ENCODE measurements around the gene RTP3. TPM values are rescaled to one million over a fixed set of nuclear protein-coding genes. Genes with fewer than 3 reads are reported as not detected.

RTP3 gene
- polyA plus RNA-seq, 1 of the 3 experiments (the other 2 are of a cell fraction), result not detected

DNA sequence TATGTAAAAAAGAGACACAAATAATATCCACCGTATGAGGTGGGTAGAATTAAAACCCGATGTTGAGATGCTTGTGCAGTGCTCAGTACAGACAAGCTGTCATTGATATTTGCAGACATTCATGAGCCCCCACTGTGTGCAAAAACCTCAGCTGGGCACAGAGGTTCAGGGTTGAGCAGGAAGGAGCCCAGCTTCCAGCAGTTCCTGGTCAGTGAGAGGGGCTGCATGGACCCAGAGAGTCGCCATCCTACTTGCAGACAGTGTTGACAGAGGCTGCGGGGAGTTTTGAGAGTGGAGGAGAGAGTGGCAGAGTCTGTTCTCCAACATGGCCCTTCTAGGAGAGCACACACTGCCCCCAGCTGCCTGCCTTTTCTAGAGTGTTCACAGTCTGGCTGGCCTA lies 26.9 kb upstream of the RTP3 start (continued):
- TF ChIP-seq, protein P1, sequence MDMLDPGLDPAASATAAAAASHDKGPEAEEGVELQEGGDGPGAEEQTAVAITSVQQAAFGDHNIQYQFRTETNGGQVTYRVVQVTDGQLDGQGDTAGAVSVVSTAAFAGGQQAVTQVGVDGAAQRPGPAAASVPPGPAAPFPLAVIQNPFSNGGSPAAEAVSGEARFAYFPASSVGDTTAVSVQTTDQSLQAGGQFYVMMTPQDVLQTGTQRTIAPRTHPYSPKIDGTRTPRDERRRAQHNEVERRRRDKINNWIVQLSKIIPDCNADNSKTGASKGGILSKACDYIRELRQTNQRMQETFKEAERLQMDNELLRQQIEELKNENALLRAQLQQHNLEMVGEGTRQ (IDR thresholded peaks at IDR 0.05; ENCODE audit: borderline replicate concordance, low read depth, low read length), result no peak
- TF ChIP-seq SMC3 (IDR thresholded peaks at IDR 0.05; ENCODE audit: low read depth, low read length) (no peak), TCF12 (IDR thresholded peaks at IDR 0.05) (no peak), FOXM1 (IDR thresholded peaks at IDR 0.05; ENCODE audit: low read depth) (no peak)

DNA sequence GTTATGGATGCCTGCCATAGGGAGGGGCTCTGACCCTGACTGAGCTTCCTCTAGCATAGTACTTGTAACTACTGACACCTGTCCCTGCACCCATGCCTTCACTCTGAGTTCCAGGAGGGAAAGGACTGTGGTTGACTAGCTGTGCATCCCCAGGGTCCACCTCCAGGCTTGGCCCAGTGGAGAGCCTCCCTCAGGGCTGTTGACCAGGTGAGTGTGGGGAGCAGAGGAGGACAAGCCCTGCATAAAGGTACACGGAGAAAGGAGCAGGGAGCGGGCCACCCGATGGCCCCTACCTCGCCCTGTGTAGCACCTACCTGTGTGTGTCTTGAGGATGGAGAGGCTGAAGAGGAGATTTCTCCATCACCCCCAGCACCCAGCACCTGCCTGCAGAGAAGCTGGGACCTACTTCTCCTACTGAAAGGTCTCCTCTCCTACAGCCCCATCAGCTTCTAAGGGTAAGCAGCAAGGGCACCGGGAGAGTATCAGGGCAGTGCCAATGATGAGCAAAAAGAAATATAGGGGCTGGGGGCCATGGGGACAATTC lies 26.3 kb upstream of the RTP3 start:
- Histone ChIP-seq H3K4me3 (ENCODE audit: low read depth in 2 of 2, low read length in 1 of 2) (no peak overlapping the region), H3K4me2 (no peak overlapping the region), H3K9me2 (no peaks in the 10 kb centered on the region), H3K4me1 (ENCODE audit: control insufficient read depth in 1 of 2, insufficient read depth in 2 of 2, low read depth in 1 of 2, low read length in 1 of 2) (no peaks in the 10 kb centered on the region; a peak in 1 of 4 replicates), H3K79me2 (ENCODE audit: insufficient read depth) (no peaks in the 10 kb centered on the region), H3K27me3 (ENCODE audit: insufficient read depth) (peaks cover 5% of the 10 kb centered on the region; the same call in 1 of the 2 replicates), H3F3A (replicated peaks; ENCODE audit: insufficient read depth) (no peaks in the 10 kb centered on the region), H2AFZ (ENCODE audit: low read depth) (no peak overlapping the region), H3K36me3 (replicated peaks in 1 of 2; ENCODE audit: control insufficient read depth in 1 of 2, insufficient read depth in 2 of 2, low read length in 1 of 2) (no peaks in the 10 kb centered on the region), H3K27ac (ENCODE audit: low read depth in 2 of 2, low read length in 1 of 2) (no peak overlapping the region), H3K9me3 (no peaks in the 10 kb centered on the region; the same call in 1 of the 2 replicates), H4K20me1 (ENCODE audit: insufficient read depth) (no peaks in the 10 kb centered on the region), H3K9ac (no peak overlapping the region)
- TF ChIP-seq, protein P2, sequence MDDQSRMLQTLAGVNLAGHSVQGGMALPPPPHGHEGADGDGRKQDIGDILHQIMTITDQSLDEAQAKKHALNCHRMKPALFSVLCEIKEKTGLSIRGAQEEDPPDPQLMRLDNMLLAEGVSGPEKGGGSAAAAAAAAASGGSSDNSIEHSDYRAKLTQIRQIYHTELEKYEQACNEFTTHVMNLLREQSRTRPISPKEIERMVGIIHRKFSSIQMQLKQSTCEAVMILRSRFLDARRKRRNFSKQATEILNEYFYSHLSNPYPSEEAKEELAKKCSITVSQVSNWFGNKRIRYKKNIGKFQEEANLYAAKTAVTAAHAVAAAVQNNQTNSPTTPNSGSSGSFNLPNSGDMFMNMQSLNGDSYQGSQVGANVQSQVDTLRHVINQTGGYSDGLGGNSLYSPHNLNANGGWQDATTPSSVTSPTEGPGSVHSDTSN (IDR thresholded peaks at IDR 0.05), result no peak
- TF ChIP-seq ELF1 (IDR thresholded peaks at IDR 0.05), result no peak
- no peak for TF ChIP-seq RXRA (IDR thresholded peaks at IDR 0.05; ENCODE audit: borderline replicate concordance, low read depth)
- TF ChIP-seq TEAD4 (IDR thresholded peaks at IDR 0.05; ENCODE audit: borderline replicate concordance, insufficient read depth), result no peak
- no peak for TF ChIP-seq TAF1 (IDR thresholded peaks at IDR 0.05; ENCODE audit: borderline replicate concordance, low read depth, low read length)
- TF ChIP-seq SIN3A (IDR thresholded peaks at IDR 0.05; ENCODE audit: borderline replicate concordance, low read depth, low read length), result no peak
- TF ChIP-seq GABPA (IDR thresholded peaks at IDR 0.05; ENCODE audit: low read depth), result no peak
- TF ChIP-seq TCF12 (IDR thresholded peaks at IDR 0.05), result no peak
- TF ChIP-seq POLR2AphosphoS5 (IDR thresholded peaks at IDR 0.05; ENCODE audit: low read depth, low read length), result no peak
- TF ChIP-seq, protein P3, sequence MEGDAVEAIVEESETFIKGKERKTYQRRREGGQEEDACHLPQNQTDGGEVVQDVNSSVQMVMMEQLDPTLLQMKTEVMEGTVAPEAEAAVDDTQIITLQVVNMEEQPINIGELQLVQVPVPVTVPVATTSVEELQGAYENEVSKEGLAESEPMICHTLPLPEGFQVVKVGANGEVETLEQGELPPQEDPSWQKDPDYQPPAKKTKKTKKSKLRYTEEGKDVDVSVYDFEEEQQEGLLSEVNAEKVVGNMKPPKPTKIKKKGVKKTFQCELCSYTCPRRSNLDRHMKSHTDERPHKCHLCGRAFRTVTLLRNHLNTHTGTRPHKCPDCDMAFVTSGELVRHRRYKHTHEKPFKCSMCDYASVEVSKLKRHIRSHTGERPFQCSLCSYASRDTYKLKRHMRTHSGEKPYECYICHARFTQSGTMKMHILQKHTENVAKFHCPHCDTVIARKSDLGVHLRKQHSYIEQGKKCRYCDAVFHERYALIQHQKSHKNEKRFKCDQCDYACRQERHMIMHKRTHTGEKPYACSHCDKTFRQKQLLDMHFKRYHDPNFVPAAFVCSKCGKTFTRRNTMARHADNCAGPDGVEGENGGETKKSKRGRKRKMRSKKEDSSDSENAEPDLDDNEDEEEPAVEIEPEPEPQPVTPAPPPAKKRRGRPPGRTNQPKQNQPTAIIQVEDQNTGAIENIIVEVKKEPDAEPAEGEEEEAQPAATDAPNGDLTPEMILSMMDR (IDR thresholded peaks at IDR 0.05), result no peak
- TF ChIP-seq FOSL2 (IDR thresholded peaks at IDR 0.05; ENCODE audit: borderline replicate concordance, low read depth), result no peak
- no peak for TF ChIP-seq MXI1 (IDR thresholded peaks at IDR 0.05; ENCODE audit: low read depth, low read length)
- TF ChIP-seq FOXJ3 (CRISPR knock-in tag; IDR thresholded peaks at IDR 0.05), result no peak
- no peak for TF ChIP-seq JUND (IDR thresholded peaks at IDR 0.05)
- CTCF ChIA-PET, result interaction anchor here (1.0 to 11.6 kb wide), 3 partner anchors 9 to 21 kb away, joined by 3 to 77 read pairs (median 7); no protein-coding TSS in a partner anchor
- POLR2A ChIA-PET, result no interaction called here
- 32% methylated on average over 3 of the region's 5 CpGs for WGBS (ENCODE audit: low lambda C conversion rate)
- no peak for DNase-seq
